GM23338 (cell line): ENCODE data around the gene SORL1. TPM values are rescaled to one million over a fixed set of nuclear protein-coding genes. Genes with fewer than 3 reads are reported as not detected.

Experiments used
- ATAC-seq: fragments of 200-7000 bp; cut with Tn5 transposase; 3 replicates; pipeline ENCODE4 v1.9.1; 2020
- DNase-seq: peaks from one replicate; pipeline ENCODE4 v3.0.0-alpha.2; 2015; ENCODE audit warnings: low spot score
- H2AFZ ChIP-seq: fragments of 200-600 bp; sonication (generic); 2 replicates; pipeline ENCODE4 v1.8.0; 2016; ENCODE audit warnings: antibody characterized with exemption, mild to moderate bottlenecking, moderate library complexity
- H3F3A ChIP-seq: fragments of 200-600 bp; sonication (generic); replicated peaks from 2 replicates; pipeline ENCODE4 v1.8.0; 2017; ENCODE audit warnings: antibody characterized with exemption, mixed run types, low read depth
- H3K27ac ChIP-seq: fragments of 200-600 bp; sonication (generic); 2 replicates; pipeline ENCODE4 v1.6.1; 2016; ENCODE audit warnings: low read depth
- H3K27me3 ChIP-seq: fragments of 200-600 bp; sonication (generic); 2 replicates; pipeline ENCODE4 v1.8.0; 2016; ENCODE audit warnings: mild to moderate bottlenecking, mixed run types, moderate library complexity; ENCODE audit not compliant: insufficient read depth
- H3K36me3 ChIP-seq: fragments of 200-600 bp; sonication (generic); 2 replicates; pipeline ENCODE4 v1.8.0; 2016; ENCODE audit warnings: mild to moderate bottlenecking; ENCODE audit not compliant: insufficient read depth
- H3K4me1 ChIP-seq: fragments of 200-600 bp; sonication (generic); 2 replicates; pipeline ENCODE4 v1.8.0; 2016; ENCODE audit warnings: mild to moderate bottlenecking, moderate library complexity; ENCODE audit not compliant: insufficient read depth
- H3K4me2 ChIP-seq: fragments of 200-600 bp; sonication (generic); 2 replicates; pipeline ENCODE4 v1.7.1; 2017; ENCODE audit warnings: mixed run types
- H3K4me3 ChIP-seq: fragments of 200-600 bp; sonication (generic); 2 replicates; pipeline ENCODE4 v1.6.1; 2016; ENCODE audit warnings: mixed run types
- H3K79me2 ChIP-seq: fragments of 200-600 bp; sonication (generic); replicated peaks from 2 replicates; pipeline ENCODE4 v1.8.0; 2017; ENCODE audit warnings: mild to moderate bottlenecking; ENCODE audit not compliant: insufficient read depth
- H3K9me2 ChIP-seq: fragments of 200-600 bp; sonication (generic); 2 replicates; pipeline ENCODE4 v1.8.0; 2017; ENCODE audit not compliant: insufficient read depth
- H4K20me1 ChIP-seq: fragments of 200-600 bp; sonication (generic); replicated peaks from 2 replicates; pipeline ENCODE4 v1.8.0; 2017; ENCODE audit warnings: mild to moderate bottlenecking; ENCODE audit not compliant: insufficient read depth
- H3K27ac Mint-ChIP-seq: 2 replicates; pipeline ENCODE4 v1.8.0; 2020; ENCODE audit warnings: inconsistent platforms, mild to moderate bottlenecking, moderate library complexity, mixed read lengths
- H3K27me3 Mint-ChIP-seq: 3 replicates; pipeline ENCODE4 v1.8.0; 2022; ENCODE audit warnings: low read depth, mild to moderate bottlenecking, moderate library complexity, mixed read lengths, inconsistent platforms; ENCODE audit not compliant: insufficient read depth, poor library complexity
- H3K36me3 Mint-ChIP-seq: 3 replicates; pipeline ENCODE4 v1.8.0; 2021; ENCODE audit warnings: low read depth, mild to moderate bottlenecking, inconsistent platforms, moderate library complexity, mixed read lengths
- H3K4me1 Mint-ChIP-seq: 3 replicates; pipeline ENCODE4 v1.8.0; 2020; ENCODE audit warnings: mild to moderate bottlenecking, inconsistent platforms, mixed read lengths
- H3K4me3 Mint-ChIP-seq: 3 replicates; pipeline ENCODE4 v1.8.0; 2021; ENCODE audit warnings: moderate library complexity, mild to moderate bottlenecking, inconsistent platforms, mixed read lengths
- H3K9me3 Mint-ChIP-seq: 3 replicates; pipeline ENCODE4 v1.8.0; 2020; ENCODE audit warnings: moderate library complexity, mild to moderate bottlenecking, inconsistent platforms, mixed read lengths
- CTCF ChIP-seq, 2 experiments: fragments of 200-600 bp in 1 of 2; sonication (generic) in 1 of 2; conservative IDR thresholded peaks; 2 replicates each; pipeline versions ENCODE4 v1.5.1 to v1.6.1; 2016 to 2017; ENCODE audit warnings: antibody characterized with exemption in 2 of 2, low read depth in 2 of 2, mild to moderate bottlenecking in 2 of 2, moderate library complexity in 1 of 2
- EZH2 ChIP-seq: fragments of 200-600 bp; sonication (generic); IDR thresholded peaks from one replicate; pipeline ENCODE4 v1.8.0; 2017; ENCODE audit warnings: antibody characterized with exemption, mild to moderate bottlenecking, low read depth; ENCODE audit not compliant: unreplicated experiment
- NANOG ChIP-seq: IDR thresholded peaks from 2 replicates; pipeline ENCODE4 v1.6.1; 2016; ENCODE audit warnings: antibody characterized with exemption, borderline replicate concordance
- REST ChIP-seq: IDR thresholded peaks from one replicate; pipeline ENCODE4 v1.6.1; 2018; ENCODE audit warnings: antibody characterized with exemption; ENCODE audit not compliant: unreplicated experiment
- STAT1 ChIP-seq: IDR thresholded peaks from one replicate; pipeline ENCODE4 v1.6.1; 2016; ENCODE audit warnings: antibody characterized with exemption; ENCODE audit not compliant: unreplicated experiment
- ZNF331 ChIP-seq: fragments of 250-450 bp; sonication (Bioruptor Pico); IDR thresholded peaks from 2 replicates; pipeline ENCODE4 v1.5.0; 2020; ENCODE audit warnings: low read depth, mild to moderate bottlenecking, moderate library complexity
- ZNF462 ChIP-seq: fragments of 250-450 bp; sonication (Bioruptor Pico); IDR thresholded peaks from 2 replicates; pipeline ENCODE4 v1.5.0; 2020; ENCODE audit warnings: mild to moderate bottlenecking, moderate library complexity
- polyA plus RNA-seq: library from polyadenylated mRNA; unstranded; fragments of >200 nt; fragmentation: Nextera tagmentation; extraction: Ambion mirVana; gene quantifications from 2 replicates; pipeline ENCODE4 v1.2.1, GENCODE V29; 2016
- total RNA-seq: library from RNA; depleted of rRNA; stranded (reverse); fragments of >200 nt; shearing (Covaris generic); gene quantifications from 2 replicates; pipeline ENCODE4 v1.2.3, GENCODE V29; 2014
- TF ChIP-seq, protein P1 (sequence below): IDR thresholded peaks from 2 replicates; pipeline ENCODE4 v1.6.1; 2016; ENCODE audit warnings: antibody characterized with exemption

The SORL1 gene
- total and polyA plus RNA-seq, 2 experiments from 2014 or later = 23.0 to 78.8 TPM

DNA sequence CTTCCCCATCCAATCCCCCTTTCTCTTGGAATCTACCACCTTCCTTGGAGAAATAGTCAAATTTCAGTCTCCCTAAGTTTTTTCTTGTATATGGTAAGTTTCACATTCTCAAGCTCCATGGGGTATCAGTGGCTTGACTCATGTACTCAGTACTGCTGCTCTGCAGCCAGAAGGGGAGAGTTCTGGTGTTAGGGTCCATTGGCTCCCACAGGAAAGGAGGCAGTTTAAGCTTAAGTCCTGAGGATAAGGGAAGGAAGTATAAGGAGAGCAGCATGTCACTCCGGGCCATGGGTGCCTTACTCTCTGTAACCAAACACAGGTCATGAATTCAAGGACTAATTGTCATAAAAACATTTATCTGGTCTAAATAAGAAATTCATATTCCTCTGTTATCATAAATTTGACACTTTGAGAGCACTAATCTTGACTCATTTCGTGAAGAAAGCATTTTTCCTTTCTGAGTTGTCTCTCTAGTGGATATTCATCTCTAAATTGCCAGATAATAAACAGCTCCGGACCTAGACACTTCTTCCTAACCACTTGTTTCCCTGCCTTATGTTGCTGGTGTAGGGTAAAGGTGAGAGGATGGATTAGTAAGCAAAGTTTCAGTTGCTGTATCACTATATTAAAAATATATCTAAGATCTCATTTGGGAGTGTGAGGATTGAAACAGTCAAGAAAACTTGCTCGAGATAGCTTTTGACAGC is 20.1 kb upstream of the SORL1 start (continued):
- TF ChIP-seq, protein P1, sequence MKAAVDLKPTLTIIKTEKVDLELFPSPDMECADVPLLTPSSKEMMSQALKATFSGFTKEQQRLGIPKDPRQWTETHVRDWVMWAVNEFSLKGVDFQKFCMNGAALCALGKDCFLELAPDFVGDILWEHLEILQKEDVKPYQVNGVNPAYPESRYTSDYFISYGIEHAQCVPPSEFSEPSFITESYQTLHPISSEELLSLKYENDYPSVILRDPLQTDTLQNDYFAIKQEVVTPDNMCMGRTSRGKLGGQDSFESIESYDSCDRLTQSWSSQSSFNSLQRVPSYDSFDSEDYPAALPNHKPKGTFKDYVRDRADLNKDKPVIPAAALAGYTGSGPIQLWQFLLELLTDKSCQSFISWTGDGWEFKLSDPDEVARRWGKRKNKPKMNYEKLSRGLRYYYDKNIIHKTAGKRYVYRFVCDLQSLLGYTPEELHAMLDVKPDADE = no peak
- no peak for TF ChIP-seq REST

GRCh38 chr11:121435132-121435531 is 17.0 kb upstream of the SORL1 start:
- Mint-ChIP-seq H3K27ac (no peak overlapping the region), H3K36me3 (no peaks in the 10 kb centered on the region), H3K9me3 (no peaks in the 10 kb centered on the region), H3K27me3 (no peaks in the 10 kb centered on the region), H3K4me3 (no peak overlapping the region), H3K4me1 (peaks cover 4% of the 10 kb centered on the region; the same call in 2 of the 3 replicates)
- no peak overlapping the region for H3K4me3 ChIP-seq
- H3K27me3 ChIP-seq = no peaks in the 10 kb centered on the region
- 0 out of 2 replicates have a peak overlapping the region, but pooled peaks have one; percentile 52 for H2AFZ ChIP-seq
- no peaks in the 10 kb centered on the region for H3K4me1 ChIP-seq
- DNase-seq (no peak), ATAC-seq (no peak)
- H3K79me2 ChIP-seq = no peaks in the 10 kb centered on the region
- no peaks in the 10 kb centered on the region for H3F3A ChIP-seq
- no peak overlapping the region for H3K27ac ChIP-seq
- H3K4me2 ChIP-seq = no peak overlapping the region
- H3K36me3 ChIP-seq = no peaks in the 10 kb centered on the region
- H3K9me2 ChIP-seq = peaks cover 9% of the 10 kb centered on the region; the same call in 1 of the 2 replicates
- no peaks in the 10 kb centered on the region for H4K20me1 ChIP-seq
- no peak for TF ChIP-seq ZNF462 (CRISPR knock-in tag)
- TF ChIP-seq ZNF331 (CRISPR knock-in tag) = no peak
- no peak for TF ChIP-seq CTCF (conservative IDR thresholded peaks at IDR 0.05; ENCODE audit: low read depth in 2 of 2)
- no peak for TF ChIP-seq NANOG
- TF ChIP-seq EZH2 = no peak
- TF ChIP-seq STAT1 = no peak
